HFF-Myc (cell line): Measurements from ENCODE around the gene ADAMTS17.
"Not testable (repeated sequence)": the region's sequence is repeated elsewhere in the genome, so short reads cannot be mapped to it uniquely, and the experiment has no call there.

Experiments
- DNase-seq: peaks from one replicate; pipeline ENCODE4 v3.0.0-alpha.2; 2011; ENCODE audit warnings: low read depth; ENCODE audit errors: extremely low read depth
- H3K4me3 ChIP-seq: replicated peaks from 2 replicates; pipeline ENCODE4 v1.5.1; 2011; ENCODE audit warnings: low read depth, mild to moderate bottlenecking, control low read depth, low read length
- TF ChIP-seq, protein P1 (sequence below): IDR thresholded peaks from 2 replicates; pipeline ENCODE4 v1.5.1; 2012; ENCODE audit warnings: mild to moderate bottlenecking, low read depth, low read length, control low read depth; ENCODE audit errors: missing control alignments

ADAMTS17 gene

GRCh38 chr15:99980752-99981151 is 361.0 kb downstream of the ADAMTS17 start:
- no peak for DNase-seq
- no peak overlapping the region for H3K4me3 ChIP-seq
- TF ChIP-seq, protein P1, sequence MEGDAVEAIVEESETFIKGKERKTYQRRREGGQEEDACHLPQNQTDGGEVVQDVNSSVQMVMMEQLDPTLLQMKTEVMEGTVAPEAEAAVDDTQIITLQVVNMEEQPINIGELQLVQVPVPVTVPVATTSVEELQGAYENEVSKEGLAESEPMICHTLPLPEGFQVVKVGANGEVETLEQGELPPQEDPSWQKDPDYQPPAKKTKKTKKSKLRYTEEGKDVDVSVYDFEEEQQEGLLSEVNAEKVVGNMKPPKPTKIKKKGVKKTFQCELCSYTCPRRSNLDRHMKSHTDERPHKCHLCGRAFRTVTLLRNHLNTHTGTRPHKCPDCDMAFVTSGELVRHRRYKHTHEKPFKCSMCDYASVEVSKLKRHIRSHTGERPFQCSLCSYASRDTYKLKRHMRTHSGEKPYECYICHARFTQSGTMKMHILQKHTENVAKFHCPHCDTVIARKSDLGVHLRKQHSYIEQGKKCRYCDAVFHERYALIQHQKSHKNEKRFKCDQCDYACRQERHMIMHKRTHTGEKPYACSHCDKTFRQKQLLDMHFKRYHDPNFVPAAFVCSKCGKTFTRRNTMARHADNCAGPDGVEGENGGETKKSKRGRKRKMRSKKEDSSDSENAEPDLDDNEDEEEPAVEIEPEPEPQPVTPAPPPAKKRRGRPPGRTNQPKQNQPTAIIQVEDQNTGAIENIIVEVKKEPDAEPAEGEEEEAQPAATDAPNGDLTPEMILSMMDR, result no peak

DNA sequence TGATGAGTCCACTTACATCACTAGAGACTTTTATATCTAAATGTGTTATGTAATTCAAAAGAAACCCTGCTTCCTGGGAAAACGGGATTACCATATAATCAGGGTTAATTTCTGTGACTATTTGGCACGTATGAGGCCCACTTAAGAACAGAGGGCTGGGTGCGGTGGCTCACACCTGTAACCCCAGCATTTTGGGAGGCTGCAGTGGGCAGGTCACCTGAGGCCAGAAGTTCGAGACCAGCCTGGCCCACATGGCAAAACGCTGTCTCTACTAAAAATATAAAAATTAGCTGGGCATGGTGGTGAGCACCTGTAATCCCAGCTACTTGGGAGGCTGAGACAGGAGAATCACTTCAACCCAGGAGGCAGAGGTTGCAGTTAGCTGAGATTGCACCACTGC is 361.9 kb downstream of the ADAMTS17 start:
- DNase-seq, H3K4me3 ChIP-seq: not testable (repeated sequence)

GRCh38 chr15:99979371-99979770 is 362.4 kb downstream of the ADAMTS17 start:
- DNase-seq, result no peak
- no peak overlapping the region for H3K4me3 ChIP-seq
- TF ChIP-seq, protein P1, result no peak

GRCh38 chr15:99978426-99978825 is 363.3 kb downstream of the ADAMTS17 start:
- H3K4me3 ChIP-seq, result no peak overlapping the region
- DNase-seq, result no peak
- TF ChIP-seq, protein P1, result no peak

DNA sequence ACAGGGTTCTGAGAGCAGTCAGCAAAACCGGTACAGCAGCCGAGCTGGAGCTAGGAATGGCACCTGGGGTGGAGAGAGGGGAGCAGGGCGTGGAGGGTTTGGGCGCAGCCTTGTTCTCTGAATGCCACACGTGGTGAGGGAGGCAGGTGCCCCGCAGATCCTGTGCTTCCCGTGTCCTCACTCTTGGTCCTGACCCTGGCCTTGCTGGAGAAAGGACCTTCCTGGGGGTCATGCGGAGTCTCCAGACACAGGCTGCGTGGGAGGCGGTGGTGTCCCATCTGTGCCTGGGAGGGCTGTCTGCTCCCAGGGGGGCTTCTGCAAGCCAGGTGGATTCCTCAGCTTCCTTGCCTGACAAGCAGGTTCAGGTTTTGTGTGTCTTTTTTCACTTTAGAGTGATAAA is 363.8 kb downstream of the ADAMTS17 start:
- no peak overlapping the region for H3K4me3 ChIP-seq
- TF ChIP-seq, protein P1, result no peak
- DNase-seq, result no peak

- DNase-seq, result no peak
- no peak overlapping the region for H3K4me3 ChIP-seq
- TF ChIP-seq, protein P1, result no peak
Observed at GRCh38 chr15:99976811-99977271, 364.9 kb downstream of the ADAMTS17 start.

- DNase-seq, result no peak
- TF ChIP-seq, protein P1, result no peak
- no peak overlapping the region for H3K4me3 ChIP-seq
Observed at GRCh38 chr15:99976000-99976399, 365.8 kb downstream of the ADAMTS17 start.
